Caco-2 (cell line): ENCODE data around the gene SMG1. TPM values are rescaled to one million over a fixed set of nuclear protein-coding genes. Genes with fewer than 3 reads are reported as not detected.

Experiments
- BruUV-seq: library from RNA; stranded (reverse); fragments of 400-500 nt; replicated peaks from 2 replicates; lab custom pipeline; 2021; lab: Mats Ljungman, UMichigan
- CTCF ChIA-PET: fragments of 300-600 bp; sonication (Branson Sonifier 250); formaldehyde crosslinking; loops from one replicate; lab custom pipeline; 2022; ENCODE audit warnings: antibody characterized with exemption; lab: Charles Lee
- POLR2A ChIA-PET: fragments of 300-600 bp; sonication (Branson Sonifier 250); formaldehyde crosslinking; loops from one replicate; lab custom pipeline; 2022; ENCODE audit warnings: antibody characterized with exemption; lab: Charles Lee
- DNase-seq, 2 experiments: peaks; one replicate each; pipeline versions ENCODE4 v3.0.0 to v3.0.0-alpha.2; 2020 to 2022
- H3K27me3 ChIP-seq: replicated peaks from 2 replicates; pipeline ENCODE4 v1.6.0; 2011; ENCODE audit warnings: low read length; ENCODE audit not compliant: control insufficient read depth, insufficient read depth
- H3K36me3 ChIP-seq: 2 replicates; pipeline ENCODE4 v1.5.1; 2011; ENCODE audit warnings: low read length; ENCODE audit not compliant: control insufficient read depth, insufficient read depth
- H3K4me1 ChIP-seq: fragments of 250-450 bp; sonication (Bioruptor Pico); 2 replicates; pipeline ENCODE4 v1.5.1; 2020; ENCODE audit warnings: mild to moderate bottlenecking
- H3K4me3 ChIP-seq: 2 replicates; pipeline ENCODE4 v1.5.1; 2011; ENCODE audit warnings: low read depth, mild to moderate bottlenecking, control low read depth, low read length
- H3K9me3 ChIP-seq: fragments of 250-450 bp; sonication (Bioruptor Pico); 2 replicates; pipeline ENCODE4 v1.5.1; 2020; ENCODE audit warnings: mild to moderate bottlenecking, moderate library complexity
- H3K27ac Mint-ChIP-seq: one replicate; pipeline ENCODE4 v1.8.0; 2022; ENCODE audit warnings: mixed read lengths; ENCODE audit not compliant: unreplicated experiment
- H3K27me3 Mint-ChIP-seq: one replicate; pipeline ENCODE4 v1.8.0; 2022; ENCODE audit warnings: mixed read lengths; ENCODE audit not compliant: insufficient read depth, unreplicated experiment
- H3K36me3 Mint-ChIP-seq: one replicate; pipeline ENCODE4 v1.8.0; 2022; ENCODE audit warnings: mild to moderate bottlenecking, mixed read lengths; ENCODE audit not compliant: insufficient read depth, unreplicated experiment
- H3K4me1 Mint-ChIP-seq: one replicate; pipeline ENCODE4 v1.8.0; 2022; ENCODE audit warnings: low read depth, mixed read lengths; ENCODE audit not compliant: unreplicated experiment
- H3K4me3 Mint-ChIP-seq: one replicate; pipeline ENCODE4 v1.8.0; 2022; ENCODE audit warnings: mild to moderate bottlenecking, moderate library complexity, mixed read lengths; ENCODE audit not compliant: unreplicated experiment
- H3K9me3 Mint-ChIP-seq: one replicate; pipeline ENCODE4 v1.8.0; 2022; ENCODE audit warnings: mixed read lengths; ENCODE audit not compliant: unreplicated experiment
- CTCF ChIP-seq, 2 experiments: fragments of 200-600 bp in 1 of 2; IDR thresholded peaks; 1 replicate in 1 of 2; 2 replicates in 1 of 2; pipeline versions ENCODE4 v1.5.1 to v1.8.0; 2011 to 2022; ENCODE audit warnings: antibody characterized with exemption in 1 of 2, control low read depth in 1 of 2, inconsistent platforms in 1 of 2, low read depth in 1 of 2, low read length in 1 of 2, mild to moderate bottlenecking in 1 of 2, moderate library complexity in 1 of 2; ENCODE audit not compliant: insufficient read depth in 1 of 2, severe bottlenecking in 1 of 2, unreplicated experiment in 1 of 2
- intact Hi-C: fragments of 100-400 bp; cut with micrococcal nuclease; formaldehyde crosslinking; loops from one replicate; pipeline ENCODE4 v1.10.0; 2022; ENCODE audit not compliant: unreplicated experiment
- total RNA-seq: library from RNA; stranded (reverse); gene quantifications from 2 replicates; pipeline ENCODE4 v1.2.3, GENCODE V29; 2022

The SMG1 gene
- total RNA-seq, 1 experiment from 2014 or later: 79.1 TPM

- intact Hi-C loops: no loop called here
- H3K27me3 Mint-ChIP-seq: no peaks in the 10 kb centered on the region
- no TSS peak for BruUV-seq
- ChIA-PET POLR2A (no interaction called here), CTCF (no interaction called here)
- Histone ChIP-seq H3K4me3 (no peak overlapping the region), H3K9me3 (no peaks in the 10 kb centered on the region), H3K27me3 (no peaks in the 10 kb centered on the region), H3K36me3 (peaks cover 5% of the 10 kb centered on the region), H3K4me1 (0 out of 2 replicates have a peak, but pooled peaks cover 8% of the 10 kb centered on the region)
- H3K4me3 Mint-ChIP-seq: no peak overlapping the region
- no peak overlapping the region for H3K27ac Mint-ChIP-seq
- DNase-seq: no peak
- peaks cover 5% of the 10 kb centered on the region for H3K4me1 Mint-ChIP-seq
- peaks cover 81% of the 10 kb centered on the region for H3K36me3 Mint-ChIP-seq
- H3K9me3 Mint-ChIP-seq: no peaks in the 10 kb centered on the region
- TF ChIP-seq CTCF (IDR thresholded peaks at IDR 0.05; ENCODE audit: insufficient read depth in 1 of 2, low read depth in 1 of 2, low read length in 1 of 2, severe bottlenecking in 1 of 2, unreplicated experiment in 1 of 2): no peak
Measured at GRCh38 chr16:18833707-18834505, 92.3 kb downstream of the SMG1 start.

GRCh38 chr16:18832613-18833012, 93.6 kb downstream of the SMG1 start:
- Mint-ChIP-seq H3K27me3 (no peaks in the 10 kb centered on the region), H3K9me3 (no peaks in the 10 kb centered on the region), H3K36me3 (peaks cover 81% of the 10 kb centered on the region), H3K27ac (no peak overlapping the region), H3K4me3 (no peak overlapping the region), H3K4me1 (no peaks in the 10 kb centered on the region)
- Histone ChIP-seq H3K27me3 (no peaks in the 10 kb centered on the region), H3K36me3 (peaks cover 4% of the 10 kb centered on the region), H3K4me3 (no peak overlapping the region), H3K4me1 (0 out of 2 replicates have a peak, but pooled peaks cover 8% of the 10 kb centered on the region), H3K9me3 (no peaks in the 10 kb centered on the region)
- no peak for TF ChIP-seq CTCF (IDR thresholded peaks at IDR 0.05; ENCODE audit: insufficient read depth in 1 of 2, low read depth in 1 of 2, low read length in 1 of 2, severe bottlenecking in 1 of 2, unreplicated experiment in 1 of 2)
- POLR2A ChIA-PET: no interaction called here
- no peak for DNase-seq
- no TSS peak for BruUV-seq
- intact Hi-C loops: no loop called here
- CTCF ChIA-PET: interaction anchor here (0.6 kb wide), 1 partner anchor 31 kb away, joined by 3 read pairs; the partner anchor contains the start of gene ARL6IP1

- Mint-ChIP-seq H3K4me3 (no peak overlapping the region), H3K27ac (no peak overlapping the region), H3K27me3 (no peaks in the 10 kb centered on the region), H3K36me3 (peaks cover 77% of the 10 kb centered on the region), H3K4me1 (no peaks in the 10 kb centered on the region), H3K9me3 (no peaks in the 10 kb centered on the region)
- Histone ChIP-seq H3K36me3 (peaks cover 4% of the 10 kb centered on the region), H3K9me3 (no peaks in the 10 kb centered on the region), H3K4me3 (no peak overlapping the region), H3K27me3 (no peaks in the 10 kb centered on the region), H3K4me1 (0 out of 2 replicates have a peak, but pooled peaks cover 8% of the 10 kb centered on the region)
- intact Hi-C loops: no loop called here
- ChIA-PET POLR2A (no interaction called here), CTCF (interaction anchor here (0.6 kb wide), 1 partner anchor 31 kb away, joined by 3 read pairs; the partner anchor contains the start of gene ARL6IP1)
- no TSS peak for BruUV-seq
- no peak for TF ChIP-seq CTCF (IDR thresholded peaks at IDR 0.05; ENCODE audit: insufficient read depth in 1 of 2, low read depth in 1 of 2, low read length in 1 of 2, severe bottlenecking in 1 of 2, unreplicated experiment in 1 of 2)
- DNase-seq: no peak
Measured at GRCh38 chr16:18832006-18832405, 94.2 kb downstream of the SMG1 start.
